PC-3 (cell line): Measurements from ENCODE around the gene ADCY3. TPM values are rescaled to one million over a fixed set of nuclear protein-coding genes. Genes with fewer than 3 reads are reported as not detected.

Source experiments
- ATAC-seq: fragments of 200-7000 bp; cut with Tn5 transposase; 2 replicates; pipeline ENCODE4 v1.9.1; 2020; ENCODE audit warnings: mild to moderate bottlenecking, moderate library complexity
- BruUV-seq: library from RNA; stranded (reverse); fragments of 400-500 nt; replicated peaks from 2 replicates; lab custom pipeline; 2021; lab: Mats Ljungman, UMichigan
- CTCF ChIA-PET: fragments of 300-600 bp; sonication (Branson Sonifier 250); formaldehyde crosslinking; loops from one replicate; lab custom pipeline; 2022; ENCODE audit warnings: antibody characterized with exemption; lab: Charles Lee
- POLR2A ChIA-PET: fragments of 300-600 bp; sonication (Branson Sonifier 250); formaldehyde crosslinking; loops from one replicate; lab custom pipeline; 2022; ENCODE audit warnings: antibody characterized with exemption; ENCODE audit not compliant: unreplicated experiment; lab: Charles Lee
- DNase-seq: peaks from one replicate; pipeline ENCODE4 v3.0.0-alpha.2; 2015
- H2AFZ ChIP-seq: fragments of 300-600 bp; sonication (generic); 2 replicates; pipeline ENCODE4 v1.6.0; 2016; ENCODE audit warnings: antibody characterized with exemption, low read length
- H3F3A ChIP-seq: fragments of 300-600 bp; sonication (generic); one replicate; pipeline ENCODE4 v1.6.0; 2017; ENCODE audit warnings: antibody characterized with exemption, low read length, control low read depth, mild to moderate bottlenecking; ENCODE audit not compliant: unreplicated experiment
- H3K27ac ChIP-seq: fragments of 300-600 bp; sonication (generic); 2 replicates; pipeline ENCODE4 v1.5.1; 2016; ENCODE audit warnings: mild to moderate bottlenecking, low read length
- H3K27me3 ChIP-seq: fragments of 300-600 bp; sonication (generic); 2 replicates; pipeline ENCODE4 v1.6.1; 2016; ENCODE audit warnings: low read length, mixed read lengths
- H3K36me3 ChIP-seq: fragments of 300-600 bp; sonication (generic); 2 replicates; pipeline ENCODE4 v1.6.1; 2016; ENCODE audit warnings: low read depth, mixed run types, low read length, mixed read lengths
- H3K4me1 ChIP-seq: fragments of 300-600 bp; sonication (generic); 2 replicates; pipeline ENCODE4 v1.5.1; 2016; ENCODE audit warnings: low read length; ENCODE audit not compliant: insufficient read depth
- H3K4me2 ChIP-seq: fragments of 300-600 bp; sonication (generic); 2 replicates; pipeline ENCODE4 v1.6.0; 2016; ENCODE audit warnings: low read length
- H3K4me3 ChIP-seq: fragments of 300-600 bp; sonication (generic); 2 replicates; pipeline ENCODE4 v1.5.1; 2016; ENCODE audit warnings: mild to moderate bottlenecking, low read length, mixed read lengths
- H3K79me2 ChIP-seq: fragments of 300-600 bp; sonication (generic); 2 replicates; pipeline ENCODE4 v1.6.1; 2017; ENCODE audit warnings: low read length, mixed read lengths
- H3K9ac ChIP-seq: fragments of 300-600 bp; sonication (generic); 2 replicates; pipeline ENCODE4 v1.6.0; 2016; ENCODE audit warnings: mild to moderate bottlenecking, low read length
- H3K9me2 ChIP-seq: fragments of 300-600 bp; sonication (generic); replicated peaks from 2 replicates; pipeline ENCODE4 v1.6.1; 2016; ENCODE audit warnings: mixed run types, low read length, mixed read lengths
- H3K9me3 ChIP-seq: fragments of 300-600 bp; sonication (generic); 2 replicates; pipeline ENCODE4 v1.6.1; 2016; ENCODE audit warnings: low read length, mixed read lengths
- H4K20me1 ChIP-seq: fragments of 300-600 bp; sonication (generic); 2 replicates; pipeline ENCODE4 v1.6.1; 2016; ENCODE audit warnings: low read length, mixed read lengths
- EZH2 ChIP-seq: fragments of 300-600 bp; sonication (generic); IDR thresholded peaks from one replicate; pipeline ENCODE4 v1.6.1; 2017; ENCODE audit warnings: antibody characterized with exemption, mild to moderate bottlenecking, low read length; ENCODE audit not compliant: unreplicated experiment
- EZH2phosphoT487 ChIP-seq: fragments of 300-600 bp; sonication (generic); IDR thresholded peaks from 2 replicates; pipeline ENCODE4 v1.6.1; 2018; ENCODE audit warnings: mild to moderate bottlenecking, antibody characterized with exemption, low read length, borderline replicate concordance
- intact Hi-C: fragments of 100-400 bp; cut with micrococcal nuclease; formaldehyde crosslinking; loops from 2 replicates; pipeline ENCODE4 v1.9.0; 2023
- total RNA-seq: library from RNA; depleted of rRNA; stranded (reverse); fragments of >200 nt; gene quantifications from 2 replicates; pipeline ENCODE4 v1.2.3, GENCODE V29; 2014
- TF ChIP-seq, protein P1 (sequence below): fragments of 300-600 bp; sonication (generic); conservative IDR thresholded peaks from 2 replicates; pipeline ENCODE4 v1.5.1; 2017; ENCODE audit warnings: antibody characterized with exemption, low read depth, mild to moderate bottlenecking, low read length

ADCY3 gene
- total RNA-seq, 1 experiment from 2014 or later, result 52.0 TPM

DNA sequence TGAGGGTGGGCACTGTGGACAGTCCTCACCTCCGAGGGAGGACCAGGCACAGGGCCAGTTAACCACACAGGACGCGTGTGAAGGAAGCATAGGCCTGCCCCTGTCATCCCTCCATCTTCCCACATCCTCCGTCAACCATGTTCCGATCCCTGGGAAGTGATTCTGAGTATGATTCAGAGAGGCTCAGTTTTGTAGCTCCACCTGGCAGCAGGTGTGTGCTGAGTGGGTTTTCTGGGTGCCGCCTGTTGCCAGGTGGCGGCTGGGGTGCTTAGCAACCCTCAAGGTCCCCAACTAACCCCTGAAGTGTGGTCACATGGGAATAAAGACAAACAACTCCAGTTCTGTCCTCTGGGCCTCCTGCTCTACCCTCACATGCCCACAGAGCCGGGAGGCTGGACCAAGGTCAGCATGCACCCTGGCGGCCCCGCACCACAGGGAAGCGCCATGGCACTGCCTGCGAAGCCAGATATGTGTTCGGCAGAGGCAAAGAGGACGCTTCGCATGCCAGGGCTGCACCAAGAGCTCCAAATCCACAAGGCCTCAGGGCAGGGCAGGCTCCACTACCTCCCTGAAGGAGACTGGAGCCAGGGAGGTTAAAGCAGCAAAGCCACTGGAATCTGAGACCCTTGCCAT lies 60.0 kb downstream of the ADCY3 start:
- intact Hi-C loops, result no loop called here
- no TSS peak for BruUV-seq
- H3K9me3 ChIP-seq, result no peaks in the 10 kb centered on the region
- H4K20me1 ChIP-seq, result no peaks in the 10 kb centered on the region
- CTCF ChIA-PET, result no interaction called here
- no peak overlapping the region for H3K9ac ChIP-seq
- no peaks in the 10 kb centered on the region for H3K27me3 ChIP-seq
- no peaks in the 10 kb centered on the region for H3K4me1 ChIP-seq
- ATAC-seq (no peak), DNase-seq (no peak)
- no peak overlapping the region for H3K4me3 ChIP-seq
- H3F3A ChIP-seq, result no peaks in the 10 kb centered on the region
- no peak overlapping the region for H3K27ac ChIP-seq
- no peak overlapping the region for H2AFZ ChIP-seq
- POLR2A ChIA-PET, result no interaction called here
- H3K9me2 ChIP-seq, result no peaks in the 10 kb centered on the region
- no peaks in the 10 kb centered on the region for H3K36me3 ChIP-seq
- H3K4me2 ChIP-seq, result no peak overlapping the region
- no peak for TF ChIP-seq EZH2
- TF ChIP-seq, protein P1, sequence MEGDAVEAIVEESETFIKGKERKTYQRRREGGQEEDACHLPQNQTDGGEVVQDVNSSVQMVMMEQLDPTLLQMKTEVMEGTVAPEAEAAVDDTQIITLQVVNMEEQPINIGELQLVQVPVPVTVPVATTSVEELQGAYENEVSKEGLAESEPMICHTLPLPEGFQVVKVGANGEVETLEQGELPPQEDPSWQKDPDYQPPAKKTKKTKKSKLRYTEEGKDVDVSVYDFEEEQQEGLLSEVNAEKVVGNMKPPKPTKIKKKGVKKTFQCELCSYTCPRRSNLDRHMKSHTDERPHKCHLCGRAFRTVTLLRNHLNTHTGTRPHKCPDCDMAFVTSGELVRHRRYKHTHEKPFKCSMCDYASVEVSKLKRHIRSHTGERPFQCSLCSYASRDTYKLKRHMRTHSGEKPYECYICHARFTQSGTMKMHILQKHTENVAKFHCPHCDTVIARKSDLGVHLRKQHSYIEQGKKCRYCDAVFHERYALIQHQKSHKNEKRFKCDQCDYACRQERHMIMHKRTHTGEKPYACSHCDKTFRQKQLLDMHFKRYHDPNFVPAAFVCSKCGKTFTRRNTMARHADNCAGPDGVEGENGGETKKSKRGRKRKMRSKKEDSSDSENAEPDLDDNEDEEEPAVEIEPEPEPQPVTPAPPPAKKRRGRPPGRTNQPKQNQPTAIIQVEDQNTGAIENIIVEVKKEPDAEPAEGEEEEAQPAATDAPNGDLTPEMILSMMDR, result no peak
- TF ChIP-seq EZH2phosphoT487, result no peak
- H3K79me2 ChIP-seq, result no peaks in the 10 kb centered on the region

DNA sequence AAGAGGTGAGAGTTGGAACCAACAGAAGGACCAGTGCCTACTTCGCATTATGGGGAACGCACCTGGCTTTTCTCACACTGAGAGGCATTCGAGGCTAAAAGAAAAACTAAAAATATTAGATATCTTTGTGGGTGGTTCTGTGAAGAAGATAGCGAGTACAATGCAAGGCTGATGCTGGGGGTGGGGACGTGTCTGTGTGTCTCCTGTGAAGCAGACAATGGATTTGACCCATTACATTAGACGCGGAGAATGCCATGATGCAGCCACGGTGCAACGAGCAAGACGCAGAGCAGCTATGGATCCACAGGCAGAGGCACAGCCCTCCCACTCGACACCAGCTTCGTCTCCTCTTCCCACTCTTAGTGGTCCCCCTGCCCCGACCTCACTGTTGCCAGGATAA lies 61.0 kb downstream of the ADCY3 start:
- H3K4me3 ChIP-seq, result no peak overlapping the region
- H3K36me3 ChIP-seq, result no peaks in the 10 kb centered on the region
- no peak overlapping the region for H3K4me2 ChIP-seq
- CTCF ChIA-PET, result no interaction called here
- no peak overlapping the region for H3K9ac ChIP-seq
- H3K27ac ChIP-seq, result no peak overlapping the region
- DNase-seq (no peak), ATAC-seq (no peak)
- no peaks in the 10 kb centered on the region for H3F3A ChIP-seq
- no peak overlapping the region for H2AFZ ChIP-seq
- H3K4me1 ChIP-seq, result no peaks in the 10 kb centered on the region
- intact Hi-C loops, result no loop called here
- H3K9me3 ChIP-seq, result no peaks in the 10 kb centered on the region
- no TSS peak for BruUV-seq
- POLR2A ChIA-PET, result no interaction called here
- no peaks in the 10 kb centered on the region for H3K9me2 ChIP-seq
- TF ChIP-seq EZH2 (no peak), EZH2phosphoT487 (no peak)
- TF ChIP-seq, protein P1, result no peak
- no peaks in the 10 kb centered on the region for H3K27me3 ChIP-seq
- no peaks in the 10 kb centered on the region for H3K79me2 ChIP-seq
- H4K20me1 ChIP-seq, result no peaks in the 10 kb centered on the region

DNA sequence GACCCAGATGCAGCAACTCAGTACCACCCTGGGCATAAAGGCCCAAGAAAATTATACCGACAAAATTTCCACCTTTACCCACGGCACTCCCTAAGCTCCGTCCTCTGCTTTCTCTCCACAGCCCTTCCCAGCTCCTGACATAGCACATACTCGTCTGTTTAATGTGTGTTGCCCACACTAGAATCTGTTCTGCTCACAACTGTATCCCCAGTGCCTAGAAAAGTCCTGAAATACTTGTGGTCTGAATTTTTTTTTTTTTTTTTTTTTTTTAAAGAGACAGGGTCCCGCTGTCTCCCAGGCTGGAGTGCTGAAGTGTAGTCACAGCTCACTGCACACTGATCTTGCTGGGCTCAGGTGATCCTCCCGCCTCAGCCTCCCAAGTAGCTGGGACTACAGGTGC lies 62.3 kb downstream of the ADCY3 start:
- Histone ChIP-seq H3F3A (no peaks in the 10 kb centered on the region), H3K36me3 (no peaks in the 10 kb centered on the region), H2AFZ (no peak overlapping the region), H3K4me2 (no peak overlapping the region), H3K27me3 (no peaks in the 10 kb centered on the region), H3K9me2 (no peaks in the 10 kb centered on the region), H4K20me1 (no peaks in the 10 kb centered on the region), H3K27ac (no peak overlapping the region), H3K9ac (no peak overlapping the region), H3K9me3 (no peaks in the 10 kb centered on the region), H3K4me3 (no peak overlapping the region), H3K79me2 (no peaks in the 10 kb centered on the region), H3K4me1 (no peaks in the 10 kb centered on the region)
- TF ChIP-seq EZH2 (no peak), EZH2phosphoT487 (no peak)
- TF ChIP-seq, protein P1, result no peak
- intact Hi-C loops, result no loop called here
- DNase-seq (no peak), ATAC-seq (no peak)
- ChIA-PET POLR2A (no interaction called here), CTCF (no interaction called here)
- BruUV-seq, result no TSS peak
